ENCODE measurements around the gene KLK6. TPM values are rescaled to one million over a fixed set of nuclear protein-coding genes. Genes with fewer than 3 reads are reported as not detected.

Gene KLK6
- total RNA-seq, 2 experiments from 2014 or later = not detected

DNA sequence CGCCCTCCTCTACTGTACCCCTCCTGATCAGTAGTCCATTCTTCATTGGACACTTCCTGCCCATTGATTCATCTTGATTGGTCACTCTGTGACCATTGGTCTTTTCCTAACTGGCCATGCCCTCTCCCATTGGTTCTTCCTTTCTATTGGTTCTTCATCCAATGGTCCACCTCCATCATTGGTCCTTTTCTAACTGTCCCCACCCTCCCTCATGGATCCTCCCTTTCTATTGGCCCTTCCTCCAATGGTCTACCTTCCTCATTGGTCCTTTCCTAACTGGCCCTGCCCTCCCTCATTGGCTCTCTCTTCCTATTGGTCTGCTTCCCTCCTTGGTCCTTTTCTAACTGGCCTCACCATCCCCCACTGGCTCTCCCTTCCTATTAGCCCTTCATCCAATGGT, 7.1 kb downstream of the KLK6 start:
- no peak overlapping the region for H3K27ac ChIP-seq (ENCODE audit: low read depth in 1 of 2, low read length in 2 of 2)
- H3K9me3 ChIP-seq (ENCODE audit: control insufficient read depth in 1 of 2, insufficient read depth in 1 of 2, low read length in 2 of 2) = peaks cover 0 to 13% of the 10 kb centered on the region in 2 experiments
- TF ChIP-seq, protein P1, sequence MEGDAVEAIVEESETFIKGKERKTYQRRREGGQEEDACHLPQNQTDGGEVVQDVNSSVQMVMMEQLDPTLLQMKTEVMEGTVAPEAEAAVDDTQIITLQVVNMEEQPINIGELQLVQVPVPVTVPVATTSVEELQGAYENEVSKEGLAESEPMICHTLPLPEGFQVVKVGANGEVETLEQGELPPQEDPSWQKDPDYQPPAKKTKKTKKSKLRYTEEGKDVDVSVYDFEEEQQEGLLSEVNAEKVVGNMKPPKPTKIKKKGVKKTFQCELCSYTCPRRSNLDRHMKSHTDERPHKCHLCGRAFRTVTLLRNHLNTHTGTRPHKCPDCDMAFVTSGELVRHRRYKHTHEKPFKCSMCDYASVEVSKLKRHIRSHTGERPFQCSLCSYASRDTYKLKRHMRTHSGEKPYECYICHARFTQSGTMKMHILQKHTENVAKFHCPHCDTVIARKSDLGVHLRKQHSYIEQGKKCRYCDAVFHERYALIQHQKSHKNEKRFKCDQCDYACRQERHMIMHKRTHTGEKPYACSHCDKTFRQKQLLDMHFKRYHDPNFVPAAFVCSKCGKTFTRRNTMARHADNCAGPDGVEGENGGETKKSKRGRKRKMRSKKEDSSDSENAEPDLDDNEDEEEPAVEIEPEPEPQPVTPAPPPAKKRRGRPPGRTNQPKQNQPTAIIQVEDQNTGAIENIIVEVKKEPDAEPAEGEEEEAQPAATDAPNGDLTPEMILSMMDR (IDR thresholded peaks at IDR 0.05) = no peak
- ChIA-PET POLR2A (no interaction called here), CTCF (no interaction called here)
- H3K4me3 ChIP-seq (ENCODE audit: low read length) = no peak overlapping the region
- DNase-seq (no peak), ATAC-seq (ENCODE audit: poor library complexity) (no peak)
- peaks cover 5 to 12% of the 10 kb centered on the region in 2 experiments for H3K27me3 ChIP-seq (ENCODE audit: control insufficient read depth in 1 of 2, insufficient read depth in 2 of 2, low read length in 2 of 2)
- Mint-ChIP-seq H3K4me3 (no peak overlapping the region), H3K27me3 (peaks cover 65% of the 10 kb centered on the region), H3K4me1 (ENCODE audit: low read depth) (no peaks in the 10 kb centered on the region), H3K9me3 (peaks cover 18% of the 10 kb centered on the region), H3K27ac (no peak overlapping the region), H3K36me3 (ENCODE audit: low read depth) (peaks cover 4% of the 10 kb centered on the region)
- H3K36me3 ChIP-seq (ENCODE audit: insufficient read depth, low read length) = no peaks in the 10 kb centered on the region
- no peaks in the 10 kb centered on the region for H3K4me1 ChIP-seq (ENCODE audit: insufficient read depth, low read length)
- intact Hi-C loops (cut with DNase I, micrococcal nuclease) = no loop called here

DNA sequence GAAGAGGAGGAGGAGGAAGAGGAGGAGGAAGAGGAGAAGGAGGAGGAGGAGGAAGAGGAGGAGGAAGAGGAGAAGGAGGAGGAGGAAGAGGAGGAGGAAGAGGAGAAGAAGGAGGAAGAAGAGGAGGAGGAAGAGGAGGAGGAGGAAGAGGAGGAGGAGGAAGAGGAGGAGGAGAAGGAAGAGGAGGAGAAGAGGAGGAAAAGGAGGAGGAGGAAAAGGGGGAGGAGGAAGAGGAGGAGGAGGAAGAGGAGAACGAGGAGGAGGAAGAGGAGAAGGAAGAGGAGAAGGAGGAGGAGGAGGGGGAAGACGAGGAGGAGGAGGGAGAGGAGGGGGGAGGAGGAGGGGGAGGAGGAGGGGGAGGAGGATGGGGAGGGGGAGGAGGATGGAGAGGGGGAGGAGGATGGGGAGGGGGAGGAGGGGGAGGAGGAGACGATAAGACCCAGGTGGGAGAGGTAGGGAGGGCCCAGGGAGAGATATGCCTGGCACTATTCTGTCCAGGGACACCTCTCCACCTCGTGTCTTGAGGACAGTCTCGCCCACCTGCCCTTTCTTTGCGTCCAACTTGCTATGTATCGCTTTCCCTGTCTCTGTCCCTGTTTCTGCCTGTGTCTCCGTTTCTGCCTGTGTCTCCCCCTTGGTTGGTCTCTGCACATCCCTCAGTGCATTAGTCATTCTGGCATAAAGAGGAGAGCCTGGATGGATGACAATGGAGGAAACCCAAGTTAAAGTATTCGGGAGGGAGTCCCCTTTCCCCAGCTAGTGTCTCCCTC, 9.5 kb downstream of the KLK6 start:
- no peaks in the 10 kb centered on the region for H3K36me3 ChIP-seq (ENCODE audit: insufficient read depth, low read length)
- CTCF ChIA-PET = no interaction called here
- POLR2A ChIA-PET = no interaction called here
- DNase-seq (no peak), ATAC-seq (ENCODE audit: poor library complexity) (no peak)
- H3K4me1 Mint-ChIP-seq (ENCODE audit: low read depth) = no peaks in the 10 kb centered on the region
- H3K4me3 Mint-ChIP-seq = no peak overlapping the region
- H3K9me3 ChIP-seq (ENCODE audit: control insufficient read depth in 1 of 2, insufficient read depth in 1 of 2, low read length in 2 of 2) = peaks cover 0 to 13% of the 10 kb centered on the region in 2 experiments
- TF ChIP-seq, protein P1 (IDR thresholded peaks at IDR 0.05) = no peak
- H3K27ac ChIP-seq (ENCODE audit: low read depth in 1 of 2, low read length in 2 of 2) = no peak overlapping the region
- peaks cover 53% of the 10 kb centered on the region for H3K27me3 Mint-ChIP-seq
- intact Hi-C loops (cut with DNase I, micrococcal nuclease) = no loop called here
- no peak overlapping the region for H3K4me3 ChIP-seq (ENCODE audit: low read length)
- H3K9me3 Mint-ChIP-seq = peaks cover 18% of the 10 kb centered on the region
- H3K36me3 Mint-ChIP-seq (ENCODE audit: low read depth) = peaks cover 4% of the 10 kb centered on the region
- no peaks in the 10 kb centered on the region for H3K4me1 ChIP-seq (ENCODE audit: insufficient read depth, low read length)
- H3K27me3 ChIP-seq (ENCODE audit: control insufficient read depth in 1 of 2, insufficient read depth in 2 of 2, low read length in 2 of 2) = peaks cover 6 to 11% of the 10 kb centered on the region in 2 experiments
- no peak overlapping the region for H3K27ac Mint-ChIP-seq

DNA sequence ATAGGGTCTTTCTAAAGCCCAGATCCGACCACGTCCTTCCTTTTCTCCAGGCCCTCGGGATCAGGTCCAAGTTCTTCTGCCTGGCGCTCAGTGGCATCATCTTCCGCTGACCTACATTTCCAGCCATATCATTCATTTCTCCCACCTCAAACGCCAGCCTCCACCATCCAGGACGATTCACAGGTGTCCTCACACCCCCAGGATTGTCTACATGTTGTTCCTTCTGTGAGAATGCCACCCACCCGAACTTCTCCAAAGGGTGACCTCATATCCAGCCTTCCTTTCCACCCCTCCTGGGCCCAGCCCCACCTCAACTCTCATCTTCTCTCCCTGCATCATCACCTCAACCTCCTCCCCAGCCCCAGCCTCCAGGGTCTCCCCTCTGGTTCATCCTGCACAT, 11.8 kb downstream of the KLK6 start:
- Mint-ChIP-seq H3K27me3 (peaks cover 49% of the 10 kb centered on the region), H3K27ac (no peak overlapping the region), H3K4me3 (no peak overlapping the region), H3K4me1 (ENCODE audit: low read depth) (no peaks in the 10 kb centered on the region), H3K36me3 (ENCODE audit: low read depth) (peaks cover 4% of the 10 kb centered on the region), H3K9me3 (peaks cover 9% of the 10 kb centered on the region)
- POLR2A ChIA-PET = no interaction called here
- CTCF ChIA-PET = no interaction called here
- Histone ChIP-seq H3K27ac (ENCODE audit: low read depth in 1 of 2, low read length in 2 of 2) (no peak overlapping the region), H3K9me3 (ENCODE audit: control insufficient read depth in 1 of 2, insufficient read depth in 1 of 2, low read length in 2 of 2) (peaks cover 0 to 7% of the 10 kb centered on the region in 2 experiments), H3K4me3 (ENCODE audit: low read length) (no peak overlapping the region), H3K27me3 (ENCODE audit: control insufficient read depth in 1 of 2, insufficient read depth in 2 of 2, low read length in 2 of 2) (peaks cover 6 to 8% of the 10 kb centered on the region in 2 experiments), H3K4me1 (ENCODE audit: insufficient read depth, low read length) (no peaks in the 10 kb centered on the region), H3K36me3 (ENCODE audit: insufficient read depth, low read length) (no peaks in the 10 kb centered on the region)
- DNase-seq = no peak
- TF ChIP-seq, protein P1 (IDR thresholded peaks at IDR 0.05) = no peak
- no peak for ATAC-seq (ENCODE audit: poor library complexity)
- intact Hi-C loops (cut with DNase I, micrococcal nuclease) = no loop called here

Measured in CD4-positive, alpha-beta T cell (primary cell).